Stimulated activated CD8-positive, alpha-beta memory T cell treated with anti-CD3 and anti-CD28 coated beads, Interleukin-2, amount 100 ng/mL, for 1 hour (primary cell): ENCODE data around the gene CHAD.
"Not testable (repeated sequence)": the region's sequence is repeated elsewhere in the genome, so short reads cannot be mapped to it uniquely, and the experiment has no call there.

Source experiments
- DNase-seq, 2 donors: peaks; one replicate each; pipeline ENCODE4 v3.0.0-alpha.2; 2020; ENCODE audit warnings: low read depth in 2 of 2

Gene CHAD

GRCh38 chr17:50475362-50475761 lies 6.7 kb upstream of the CHAD start:
- DNase-seq, result no peak

- no peak for DNase-seq
These were observed 5.8 kb upstream of the CHAD start for GRCh38 chr17:50474523-50474922.

GRCh38 chr17:50473901-50474300 lies 5.2 kb upstream of the CHAD start:
- no peak for DNase-seq

- DNase-seq, result not testable (repeated sequence)
These were observed 4.1 kb upstream of the CHAD start for GRCh38 chr17:50472761-50473161.

GRCh38 chr17:50472286-50472685 lies 3.6 kb upstream of the CHAD start:
- DNase-seq, result no peak

- DNase-seq, result no peak
These were observed 2.6 kb upstream of the CHAD start for GRCh38 chr17:50471009-50471905.

GRCh38 chr17:50470426-50470825 lies 1.7 kb upstream of the CHAD start:
- no peak for DNase-seq

GRCh38 chr17:50469671-50470305 lies 1.1 kb upstream of the CHAD start:
- no peak for DNase-seq

GRCh38 chr17:50469208-50469605 lies 527 bp upstream of the CHAD start:
- no peak for DNase-seq

- DNase-seq, result no peak
These were observed 801 bp downstream of the CHAD start for GRCh38 chr17:50467855-50468303.

- no peak for DNase-seq
These were observed 1.4 kb downstream of the CHAD start for GRCh38 chr17:50467114-50467854.

- no peak for DNase-seq
These were observed 2.1 kb downstream of the CHAD start for GRCh38 chr17:50466371-50467113.

- DNase-seq, result no peak
These were observed 3.0 kb downstream of the CHAD start for GRCh38 chr17:50465635-50466034.

- no peak for DNase-seq
These were observed 3.5 kb downstream of the CHAD start for GRCh38 chr17:50465171-50465570.

GRCh38 chr17:50464736-50465135 lies 3.9 kb downstream of the CHAD start:
- no peak for DNase-seq

GRCh38 chr17:50464121-50464520 lies 4.6 kb downstream of the CHAD start:
- DNase-seq, result no peak

- DNase-seq, result no peak
These were observed 6.2 kb downstream of the CHAD start for GRCh38 chr17:50462446-50462845.

- no peak for DNase-seq
These were observed 7.0 kb downstream of the CHAD start for GRCh38 chr17:50461550-50462132.

GRCh38 chr17:50460831-50461526 lies 7.7 kb downstream of the CHAD start:
- no peak for DNase-seq

- no peak for DNase-seq
These were observed 8.9 kb downstream of the CHAD start for GRCh38 chr17:50459756-50460155.
